ENCODE results near the gene MYO6. TPM values are rescaled to one million over a fixed set of nuclear protein-coding genes. Genes with fewer than 3 reads are reported as not detected.

Gene MYO6
- polyA plus RNA-seq, 1 donor (not counting 4 experiments of a cell fraction or from before 2014, with no cell fraction given) = 24.5 TPM

DNA sequence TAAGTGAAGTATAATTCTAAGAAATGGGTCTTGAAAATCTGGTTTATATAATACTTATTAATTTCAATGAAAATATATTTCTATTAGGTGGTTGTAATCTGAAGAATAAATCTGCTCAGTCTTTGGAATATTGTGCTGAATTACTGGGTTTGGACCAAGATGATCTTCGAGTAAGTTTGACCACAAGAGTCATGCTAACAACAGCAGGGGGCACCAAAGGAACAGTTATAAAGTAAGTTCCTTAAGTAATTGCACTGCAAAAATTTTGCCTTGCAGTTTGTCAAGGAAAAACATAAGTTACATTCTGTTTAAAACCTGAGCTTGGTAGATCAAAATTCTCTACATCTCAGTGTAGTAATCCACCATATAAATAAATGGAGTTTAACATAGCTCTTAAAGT lies 106.0 kb downstream of the MYO6 start:
- Histone ChIP-seq H3K9ac (ENCODE audit: control insufficient read depth, extremely low read depth, insufficient read depth, low read length) (no peak overlapping the region), H3K9me1 (ENCODE audit: control insufficient read depth, extremely low read depth, insufficient read depth, low read length) (no peaks in the 10 kb centered on the region), H3K4me2 (ENCODE audit: control insufficient read depth, extremely low read depth, insufficient read depth, low read depth, low read length) (no peak overlapping the region), H4K20me1 (ENCODE audit: control insufficient read depth, extremely low read depth, insufficient read depth, low read length) (no peaks in the 10 kb centered on the region), H3K4me3 (ENCODE audit: control insufficient read depth in 2 of 3, extremely low read depth in 1 of 3, insufficient read depth in 2 of 3, low read depth in 1 of 3, low read length in 3 of 3) (no peak overlapping the region), H2AFZ (ENCODE audit: control insufficient read depth, low read length) (no peak overlapping the region), H3K9me3 (ENCODE audit: control insufficient read depth, low read depth, low read length) (no peaks in the 10 kb centered on the region), H3K36me3 (ENCODE audit: control insufficient read depth in 2 of 2, extremely low read depth in 1 of 2, insufficient read depth in 2 of 2, low read length in 2 of 2) (peaks cover 0 to 7% of the 10 kb centered on the region in 2 experiments), H3K27ac (ENCODE audit: control insufficient read depth, insufficient read depth, low read length) (no peak overlapping the region), H3K27me3 (ENCODE audit: control insufficient read depth, extremely low read depth, insufficient read depth, low read length) (no peaks in the 10 kb centered on the region), H3K79me2 (ENCODE audit: control insufficient read depth, insufficient read depth, low read length) (no peaks in the 10 kb centered on the region), H3K4me1 (ENCODE audit: control insufficient read depth, extremely low read depth, insufficient read depth, low read length) (peaks cover under 1% of the 10 kb centered on the region)
- dilution Hi-C loops (cut with MboI; ENCODE audit: extremely low pct_ligation_motif_present, low sequenced_read_pairs) = no loop called here
- FAIRE-seq (no peak), DNase-seq (ENCODE audit: low read depth, low spot score) (peak; percentile 4)
- TF ChIP-seq CTCF (optimal IDR thresholded peaks at IDR 0.05 in 1 of 3, IDR thresholded peaks at IDR 0.05 in 1 of 3, conservative IDR thresholded peaks at IDR 0.05 in 1 of 3; ENCODE audit: extremely low read depth in 1 of 3, insufficient read depth in 2 of 3, low read length in 3 of 3) (peak; percentile 27 to 48 (median 35)), EZH2 (IDR thresholded peaks at IDR 0.05; ENCODE audit: low read length) (no peak)

- Histone ChIP-seq H2AFZ (ENCODE audit: control insufficient read depth, low read length) (no peak overlapping the region), H3K9me3 (ENCODE audit: control insufficient read depth, low read depth, low read length) (no peaks in the 10 kb centered on the region), H3K4me1 (ENCODE audit: control insufficient read depth, extremely low read depth, insufficient read depth, low read length) (no peaks in the 10 kb centered on the region), H3K9me1 (ENCODE audit: control insufficient read depth, extremely low read depth, insufficient read depth, low read length) (no peaks in the 10 kb centered on the region), H4K20me1 (ENCODE audit: control insufficient read depth, extremely low read depth, insufficient read depth, low read length) (no peaks in the 10 kb centered on the region), H3K27me3 (ENCODE audit: control insufficient read depth, extremely low read depth, insufficient read depth, low read length) (no peaks in the 10 kb centered on the region), H3K36me3 (ENCODE audit: control insufficient read depth in 2 of 2, extremely low read depth in 1 of 2, insufficient read depth in 2 of 2, low read length in 2 of 2) (peaks cover 0 to 10% of the 10 kb centered on the region in 2 experiments), H3K79me2 (ENCODE audit: control insufficient read depth, insufficient read depth, low read length) (no peaks in the 10 kb centered on the region), H3K27ac (ENCODE audit: control insufficient read depth, insufficient read depth, low read length) (no peak overlapping the region), H3K4me3 (ENCODE audit: control insufficient read depth in 2 of 3, extremely low read depth in 1 of 3, insufficient read depth in 2 of 3, low read depth in 1 of 3, low read length in 3 of 3) (no peak overlapping the region), H3K4me2 (ENCODE audit: control insufficient read depth, extremely low read depth, insufficient read depth, low read depth, low read length) (no peak overlapping the region), H3K9ac (ENCODE audit: control insufficient read depth, extremely low read depth, insufficient read depth, low read length) (no peak overlapping the region)
- FAIRE-seq = no peak
- dilution Hi-C loops (cut with MboI; ENCODE audit: extremely low pct_ligation_motif_present, low sequenced_read_pairs) = no loop called here
- no peak for DNase-seq (ENCODE audit: low read depth, low spot score)
- TF ChIP-seq CTCF (optimal IDR thresholded peaks at IDR 0.05 in 1 of 3, IDR thresholded peaks at IDR 0.05 in 1 of 3, conservative IDR thresholded peaks at IDR 0.05 in 1 of 3; ENCODE audit: extremely low read depth in 1 of 3, insufficient read depth in 2 of 3, low read length in 3 of 3) = no peak
- TF ChIP-seq EZH2 (IDR thresholded peaks at IDR 0.05; ENCODE audit: low read length) = no peak
Observed at GRCh38 chr6:75856902-75857301, 107.9 kb downstream of the MYO6 start.
